ENCODE measurements around the gene FOXD4L1.
"Not testable (repeated sequence)": the region's sequence is repeated elsewhere in the genome, so short reads cannot be mapped to it uniquely, and the experiment has no call there.

- TF ChIP-seq CTCF (IDR thresholded peaks at IDR 0.05; ENCODE audit: low read depth, low read length, poor library complexity, severe bottlenecking); EZH2phosphoT487 (IDR thresholded peaks at IDR 0.05; ENCODE audit: borderline replicate concordance, low read length): not testable (repeated sequence)
These were observed 29.7 kb downstream of the FOXD4L1 start for GRCh38 chr2:113528126-113528525.

All from DOHH2 (cell line).